ENCODE measurements around the gene HSPA8.
"Not testable (repeated sequence)": the region's sequence is repeated elsewhere in the genome, so short reads cannot be mapped to it uniquely, and the experiment has no call there.

HSPA8 gene

DNA sequence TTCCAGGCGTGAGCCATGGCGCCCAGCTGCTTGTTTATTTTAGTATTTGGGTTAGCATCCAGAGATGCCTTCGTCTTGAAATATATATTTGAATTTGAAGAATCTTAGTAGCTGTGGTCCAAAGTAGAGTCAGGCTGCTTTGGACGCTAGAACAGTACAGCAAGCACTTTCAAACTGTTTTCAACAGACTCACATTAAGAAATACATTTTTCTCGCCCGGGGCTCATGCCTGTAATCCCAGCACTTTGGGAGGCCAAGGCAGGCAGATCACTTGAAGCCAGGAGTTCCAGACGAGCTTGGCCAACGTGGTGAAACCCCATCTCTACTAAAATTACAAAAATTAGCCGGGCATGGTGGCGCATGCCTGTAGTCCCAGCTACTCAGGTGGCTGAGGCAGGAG is 27.0 kb upstream of the HSPA8 start:
- Histone ChIP-seq H3K4me1 (ENCODE audit: control insufficient read depth, insufficient read depth, low read length) (peaks cover 11% of the 10 kb centered on the region), H3K36me3 (ENCODE audit: control insufficient read depth, insufficient read depth, low read length, severe bottlenecking) (peaks cover 54% of the 10 kb centered on the region)
- H3K4me3 ChIP-seq (ENCODE audit: low read length); DNase-seq (ENCODE audit: low read depth); H3K27me3 ChIP-seq (replicated peaks; ENCODE audit: control insufficient read depth, insufficient read depth, low read length); H3K9ac ChIP-seq (ENCODE audit: low read length); H3K9me3 ChIP-seq (ENCODE audit: control insufficient read depth, low read length): not testable (repeated sequence)

DNA sequence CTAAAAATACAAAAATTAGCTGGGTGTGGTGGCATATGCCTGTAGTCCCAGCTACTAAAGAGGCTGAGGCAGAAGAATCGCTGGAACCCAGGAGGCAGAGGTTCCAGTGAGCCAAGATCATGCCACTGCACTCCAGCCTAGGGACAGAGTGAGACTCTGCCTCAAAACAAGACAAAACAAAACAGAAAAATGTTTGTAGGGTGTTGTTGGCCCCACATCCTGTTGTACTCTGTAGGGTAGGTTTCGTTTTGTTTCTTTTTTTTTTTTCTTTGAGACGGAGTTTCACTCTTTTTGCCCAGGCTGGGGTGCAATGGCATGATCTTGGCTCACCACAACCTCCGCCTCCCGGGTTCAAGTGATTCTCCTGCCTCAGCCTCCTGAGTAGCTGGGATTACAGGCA is 25.7 kb upstream of the HSPA8 start:
- not testable (repeated sequence) for DNase-seq (ENCODE audit: low read depth); H3K9me3 ChIP-seq (ENCODE audit: control insufficient read depth, low read length); H3K27me3 ChIP-seq (replicated peaks; ENCODE audit: control insufficient read depth, insufficient read depth, low read length); H3K9ac ChIP-seq (ENCODE audit: low read length); H3K4me3 ChIP-seq (ENCODE audit: low read length)
- Histone ChIP-seq H3K36me3 (ENCODE audit: control insufficient read depth, insufficient read depth, low read length, severe bottlenecking) (peaks cover 48% of the 10 kb centered on the region), H3K4me1 (ENCODE audit: control insufficient read depth, insufficient read depth, low read length) (peaks cover 23% of the 10 kb centered on the region)

DNA sequence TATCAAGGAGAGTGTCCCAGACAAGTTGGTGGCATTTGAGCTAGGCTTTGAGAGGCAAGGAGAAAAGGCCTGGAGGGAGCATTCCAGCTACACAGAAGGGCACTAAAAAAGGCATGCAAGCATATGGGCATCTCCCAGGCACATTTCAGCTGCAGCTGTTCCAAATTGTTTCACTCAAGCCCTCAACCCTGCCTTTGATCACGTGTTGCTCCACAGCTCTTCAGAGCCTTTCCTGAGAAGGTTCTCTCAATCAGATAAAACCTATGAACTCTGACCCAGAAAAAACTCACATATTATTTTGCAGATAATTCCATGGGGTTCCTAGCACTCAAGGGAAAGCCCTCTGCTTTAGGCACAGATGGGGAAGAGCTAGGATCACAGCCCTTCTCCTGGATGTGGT is 24.4 kb upstream of the HSPA8 start:
- H3K36me3 ChIP-seq (ENCODE audit: control insufficient read depth, insufficient read depth, low read length, severe bottlenecking): peaks cover 56% of the 10 kb centered on the region
- no peaks in the 10 kb centered on the region for H3K27me3 ChIP-seq (replicated peaks; ENCODE audit: control insufficient read depth, insufficient read depth, low read length)
- no peaks in the 10 kb centered on the region for H3K9me3 ChIP-seq (ENCODE audit: control insufficient read depth, low read length)
- H3K4me1 ChIP-seq (ENCODE audit: control insufficient read depth, insufficient read depth, low read length): peaks cover 23% of the 10 kb centered on the region
- no peak overlapping the region for H3K4me3 ChIP-seq (ENCODE audit: low read length)
- DNase-seq (ENCODE audit: low read depth): peak; percentile 28
- H3K9ac ChIP-seq (ENCODE audit: low read length): no peak overlapping the region

DNA sequence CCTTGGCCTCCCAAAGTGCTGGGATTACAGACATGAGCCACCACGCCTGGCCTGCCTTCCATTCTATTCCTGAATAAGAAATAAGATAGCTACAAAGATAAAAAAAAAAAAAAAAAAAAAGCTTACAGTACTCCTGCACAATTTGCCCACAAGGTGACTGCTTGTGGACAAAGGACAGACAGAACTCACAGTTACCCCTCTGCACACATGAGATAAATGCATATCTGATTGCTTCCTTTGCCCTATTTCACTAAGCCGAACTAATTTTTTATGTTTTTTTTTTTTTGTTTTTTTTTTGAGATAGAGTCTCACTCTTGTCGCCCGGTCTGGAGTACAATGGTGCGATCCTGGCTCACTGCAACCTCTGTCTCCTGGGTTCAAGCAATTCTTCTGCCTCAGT is 23.6 kb upstream of the HSPA8 start:
- DNase-seq (ENCODE audit: low read depth): no peak
- Histone ChIP-seq H3K9me3 (ENCODE audit: control insufficient read depth, low read length) (no peaks in the 10 kb centered on the region), H3K4me3 (ENCODE audit: low read length) (no peak overlapping the region), H3K27me3 (replicated peaks; ENCODE audit: control insufficient read depth, insufficient read depth, low read length) (no peaks in the 10 kb centered on the region), H3K9ac (ENCODE audit: low read length) (no peak overlapping the region), H3K36me3 (ENCODE audit: control insufficient read depth, insufficient read depth, low read length, severe bottlenecking) (peaks cover 61% of the 10 kb centered on the region), H3K4me1 (ENCODE audit: control insufficient read depth, insufficient read depth, low read length) (peaks cover 23% of the 10 kb centered on the region)

DNA sequence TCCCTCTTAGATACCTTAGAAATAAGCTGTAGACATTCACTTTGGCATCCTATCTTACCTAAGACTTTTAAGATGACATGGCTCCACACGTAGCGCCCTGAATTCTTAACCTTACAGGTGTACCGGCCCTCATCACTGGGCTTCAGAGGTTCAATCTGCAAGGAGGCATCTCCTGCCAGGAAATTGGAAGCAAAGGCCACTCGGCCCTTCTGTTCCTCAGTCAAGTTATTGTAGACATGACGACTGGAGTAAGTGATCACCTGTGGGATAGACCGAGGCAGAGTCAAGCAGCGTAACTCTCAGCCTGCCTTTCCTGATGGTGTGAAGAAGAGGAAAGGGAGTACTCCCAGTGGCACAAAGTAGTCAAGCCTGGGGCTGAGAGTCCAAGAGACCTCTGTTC is 22.5 kb upstream of the HSPA8 start:
- Histone ChIP-seq H3K27me3 (replicated peaks; ENCODE audit: control insufficient read depth, insufficient read depth, low read length) (no peaks in the 10 kb centered on the region), H3K4me1 (ENCODE audit: control insufficient read depth, insufficient read depth, low read length) (peaks cover 23% of the 10 kb centered on the region), H3K9ac (ENCODE audit: low read length) (no peak overlapping the region), H3K9me3 (ENCODE audit: control insufficient read depth, low read length) (no peaks in the 10 kb centered on the region), H3K36me3 (ENCODE audit: control insufficient read depth, insufficient read depth, low read length, severe bottlenecking) (peaks cover 72% of the 10 kb centered on the region), H3K4me3 (ENCODE audit: low read length) (no peak overlapping the region)
- DNase-seq (ENCODE audit: low read depth): no peak

DNA sequence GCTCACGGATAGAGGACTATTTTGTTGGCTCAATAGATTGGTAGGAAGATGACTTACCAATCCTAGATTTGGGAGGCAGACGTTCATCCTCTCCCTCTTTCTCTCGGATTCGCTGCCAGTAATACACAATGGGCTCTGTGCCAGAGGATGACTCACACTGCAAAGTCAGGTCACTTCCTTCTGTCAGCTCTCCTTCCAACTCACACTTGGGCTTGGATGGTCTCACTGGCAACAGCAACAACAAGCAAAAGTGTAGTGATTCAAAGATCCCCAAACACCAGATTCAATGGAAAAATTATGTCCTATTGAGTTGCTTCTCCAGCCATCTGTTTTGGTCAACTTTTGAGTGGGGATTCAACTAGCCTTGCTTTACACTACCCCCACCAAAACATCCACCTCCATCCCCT is 21.7 kb upstream of the HSPA8 start:
- Histone ChIP-seq H3K9me3 (ENCODE audit: control insufficient read depth, low read length) (no peaks in the 10 kb centered on the region), H3K4me3 (ENCODE audit: low read length) (no peak overlapping the region), H3K36me3 (ENCODE audit: control insufficient read depth, insufficient read depth, low read length, severe bottlenecking) (peaks cover 74% of the 10 kb centered on the region), H3K4me1 (ENCODE audit: control insufficient read depth, insufficient read depth, low read length) (peaks cover 23% of the 10 kb centered on the region), H3K9ac (ENCODE audit: low read length) (no peak overlapping the region), H3K27me3 (replicated peaks; ENCODE audit: control insufficient read depth, insufficient read depth, low read length) (no peaks in the 10 kb centered on the region)
- DNase-seq (ENCODE audit: low read depth): peak; percentile 88

DNA sequence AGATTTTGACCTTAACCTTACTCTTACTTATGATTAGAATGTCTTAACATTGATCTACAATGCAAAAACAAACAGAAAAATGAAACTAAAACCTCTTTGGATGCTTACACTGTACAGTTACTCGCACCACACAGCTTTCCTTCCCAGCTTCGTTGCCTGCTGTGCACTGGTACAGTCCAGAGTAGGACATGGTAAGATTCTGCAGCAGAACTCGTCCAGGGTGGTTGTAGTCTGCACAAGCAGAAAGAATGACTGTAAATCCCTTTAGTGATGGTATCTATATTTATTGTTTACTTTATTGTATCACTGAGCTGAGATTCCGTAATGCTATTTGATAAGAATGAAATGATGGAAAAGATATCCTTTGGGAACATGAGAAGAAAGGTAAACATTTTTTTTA is 21.0 kb upstream of the HSPA8 start:
- H3K27me3 ChIP-seq (replicated peaks; ENCODE audit: control insufficient read depth, insufficient read depth, low read length): no peaks in the 10 kb centered on the region
- H3K4me1 ChIP-seq (ENCODE audit: control insufficient read depth, insufficient read depth, low read length): peaks cover 23% of the 10 kb centered on the region
- DNase-seq (ENCODE audit: low read depth): no peak
- no peak overlapping the region for H3K4me3 ChIP-seq (ENCODE audit: low read length)
- H3K9ac ChIP-seq (ENCODE audit: low read length): no peak overlapping the region
- peaks cover 73% of the 10 kb centered on the region for H3K36me3 ChIP-seq (ENCODE audit: control insufficient read depth, insufficient read depth, low read length, severe bottlenecking)
- H3K9me3 ChIP-seq (ENCODE audit: control insufficient read depth, low read length): no peaks in the 10 kb centered on the region

DNA sequence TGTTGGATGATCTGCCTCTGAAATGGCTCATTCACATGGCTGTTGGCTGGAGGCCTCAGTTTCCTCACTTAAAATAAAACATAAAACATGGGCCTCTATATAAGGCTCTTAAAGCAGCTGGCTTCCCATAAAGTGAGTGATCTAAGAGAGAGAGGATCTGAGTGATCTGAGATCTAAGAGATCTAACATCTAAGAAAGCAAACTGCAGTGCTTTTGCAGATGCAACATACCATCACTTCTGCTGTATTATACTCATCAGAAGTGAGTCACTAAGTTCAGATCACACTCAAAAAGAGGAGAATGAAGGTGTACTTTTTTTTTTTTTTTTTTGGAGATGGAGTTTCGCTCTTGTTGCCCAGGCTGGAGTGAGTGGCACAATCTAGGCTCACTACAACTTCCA is 18.1 kb upstream of the HSPA8 start:
- Histone ChIP-seq H3K27me3 (replicated peaks; ENCODE audit: control insufficient read depth, insufficient read depth, low read length) (no peaks in the 10 kb centered on the region), H3K9ac (ENCODE audit: low read length) (no peak overlapping the region), H3K36me3 (ENCODE audit: control insufficient read depth, insufficient read depth, low read length, severe bottlenecking) (peaks cover 81% of the 10 kb centered on the region), H3K4me1 (ENCODE audit: control insufficient read depth, insufficient read depth, low read length) (peaks cover 18% of the 10 kb centered on the region), H3K9me3 (ENCODE audit: control insufficient read depth, low read length) (no peaks in the 10 kb centered on the region), H3K4me3 (ENCODE audit: low read length) (no peak overlapping the region)
- no peak for DNase-seq (ENCODE audit: low read depth)

DNA sequence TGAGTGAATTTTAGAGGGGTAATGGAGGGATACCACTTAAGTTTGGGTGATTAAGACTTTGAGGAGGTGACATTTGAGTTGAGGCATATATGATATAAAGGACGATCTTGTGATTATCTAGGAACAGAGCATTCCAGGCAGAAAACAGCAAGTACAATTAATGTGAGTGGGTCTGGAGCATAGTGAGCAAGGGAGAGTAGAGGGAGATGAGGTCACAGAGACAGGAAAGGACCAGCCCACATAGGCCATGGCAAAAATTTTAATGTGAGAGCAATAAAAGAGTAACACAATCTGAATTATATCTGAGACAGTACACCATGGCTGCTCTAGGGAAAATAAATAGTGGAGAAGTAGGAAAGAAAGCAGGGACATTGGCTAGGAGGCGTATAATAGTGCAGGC is 14.5 kb upstream of the HSPA8 start:
- Histone ChIP-seq H3K36me3 (ENCODE audit: control insufficient read depth, insufficient read depth, low read length, severe bottlenecking) (peaks cover 89% of the 10 kb centered on the region), H3K4me1 (ENCODE audit: control insufficient read depth, insufficient read depth, low read length) (peaks cover 4% of the 10 kb centered on the region), H3K27me3 (replicated peaks; ENCODE audit: control insufficient read depth, insufficient read depth, low read length) (no peaks in the 10 kb centered on the region), H3K9ac (ENCODE audit: low read length) (no peak overlapping the region), H3K9me3 (ENCODE audit: control insufficient read depth, low read length) (no peaks in the 10 kb centered on the region), H3K4me3 (ENCODE audit: low read length) (no peak overlapping the region)
- no peak for DNase-seq (ENCODE audit: low read depth)

DNA sequence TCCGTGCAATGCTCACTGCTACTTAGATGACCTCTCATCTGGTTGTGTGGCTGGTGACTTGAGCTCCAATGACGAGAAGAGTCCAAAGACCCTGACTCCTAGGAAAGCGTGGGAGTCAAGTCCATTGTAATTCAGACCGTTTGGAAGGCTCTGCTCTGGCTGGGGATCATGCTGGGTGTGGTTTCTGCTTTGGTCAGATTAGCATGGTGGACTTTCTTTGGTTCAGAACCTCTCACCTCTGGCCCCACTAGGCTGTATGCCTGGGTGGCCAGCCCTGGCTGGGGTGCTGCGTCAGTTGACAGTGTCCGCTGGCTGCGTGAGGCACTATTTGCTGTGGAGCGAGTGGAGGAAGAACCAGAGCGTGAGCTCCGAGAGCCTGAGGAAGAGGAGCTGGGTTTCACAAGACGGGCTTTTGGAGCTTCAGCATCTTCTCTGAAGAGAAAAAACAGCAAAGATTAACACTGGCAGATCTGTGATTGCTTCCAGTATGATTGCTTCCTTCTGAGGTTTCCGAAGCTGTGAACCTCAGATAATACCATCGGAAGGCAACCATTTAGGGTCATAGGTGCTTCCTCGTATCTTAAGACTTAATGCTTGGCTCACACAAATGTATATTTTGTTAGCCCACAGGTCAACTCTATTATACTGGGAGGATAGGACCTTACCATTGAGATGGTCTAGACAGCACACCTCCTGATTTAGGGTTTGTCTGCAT is 11.6 kb upstream of the HSPA8 start:
- H3K4me1 ChIP-seq (ENCODE audit: control insufficient read depth, insufficient read depth, low read length): peaks cover 14% of the 10 kb centered on the region
- H3K9me3 ChIP-seq (ENCODE audit: control insufficient read depth, low read length): no peaks in the 10 kb centered on the region
- peaks cover 86% of the 10 kb centered on the region for H3K36me3 ChIP-seq (ENCODE audit: control insufficient read depth, insufficient read depth, low read length, severe bottlenecking)
- H3K4me3 ChIP-seq (ENCODE audit: low read length): no peak overlapping the region
- no peak overlapping the region for H3K9ac ChIP-seq (ENCODE audit: low read length)
- no peak for DNase-seq (ENCODE audit: low read depth)
- H3K27me3 ChIP-seq (replicated peaks; ENCODE audit: control insufficient read depth, insufficient read depth, low read length): no peaks in the 10 kb centered on the region

DNA sequence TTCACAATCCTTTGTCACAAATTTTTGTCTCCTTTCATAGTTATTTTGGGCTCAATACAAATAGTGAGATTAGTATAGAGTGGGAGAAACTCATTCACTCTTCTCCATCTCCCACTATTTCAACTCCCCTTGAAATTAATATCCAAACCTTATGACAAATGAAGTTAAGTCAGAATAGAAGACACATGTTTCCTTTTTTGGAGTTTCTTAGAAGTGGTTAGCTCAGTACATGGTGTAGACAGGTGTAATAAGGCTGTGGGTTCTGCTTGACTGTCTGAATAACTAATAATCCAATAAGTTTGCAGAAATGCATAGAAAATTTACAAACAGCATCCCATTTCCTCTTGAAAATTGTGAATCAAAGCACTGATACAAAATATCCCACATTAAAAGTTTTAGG is 10.8 kb upstream of the HSPA8 start:
- H3K9me3 ChIP-seq (ENCODE audit: control insufficient read depth, low read length): no peaks in the 10 kb centered on the region
- peaks cover 14% of the 10 kb centered on the region for H3K4me1 ChIP-seq (ENCODE audit: control insufficient read depth, insufficient read depth, low read length)
- no peaks in the 10 kb centered on the region for H3K27me3 ChIP-seq (replicated peaks; ENCODE audit: control insufficient read depth, insufficient read depth, low read length)

DNA sequence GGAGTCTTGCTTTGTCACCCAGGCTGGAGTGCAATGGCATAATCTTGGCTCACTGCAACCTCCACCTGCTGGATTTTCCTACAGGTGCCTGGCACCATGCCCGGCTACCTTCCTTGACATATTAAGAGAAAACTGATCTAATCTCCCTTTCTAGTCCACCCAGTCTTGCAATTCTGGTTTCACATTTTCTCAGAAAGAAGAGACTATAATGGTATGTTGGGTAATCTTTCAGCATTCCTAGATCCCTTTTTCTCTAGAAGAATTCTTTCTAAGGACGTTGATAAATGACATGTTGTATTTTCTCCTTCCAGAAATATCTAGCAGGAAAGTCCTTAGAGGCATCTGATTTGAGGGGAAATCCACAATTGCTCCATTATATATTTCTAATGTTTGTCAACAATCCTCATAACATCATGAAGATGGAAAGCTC is 10.4 kb upstream of the HSPA8 start:
- Histone ChIP-seq H3K9ac (ENCODE audit: low read length) (no peak overlapping the region), H3K9me3 (ENCODE audit: control insufficient read depth, low read length) (no peaks in the 10 kb centered on the region), H3K27me3 (replicated peaks; ENCODE audit: control insufficient read depth, insufficient read depth, low read length) (no peaks in the 10 kb centered on the region), H3K4me1 (ENCODE audit: control insufficient read depth, insufficient read depth, low read length) (peaks cover 14% of the 10 kb centered on the region), H3K36me3 (ENCODE audit: control insufficient read depth, insufficient read depth, low read length, severe bottlenecking) (peaks cover 78% of the 10 kb centered on the region), H3K4me3 (ENCODE audit: low read length) (no peak overlapping the region)
- DNase-seq (ENCODE audit: low read depth): no peak

More for the DNA sequence above, 10.8 kb upstream of the HSPA8 start:
- Histone ChIP-seq H3K36me3 (ENCODE audit: control insufficient read depth, insufficient read depth, low read length, severe bottlenecking) (peaks cover 82% of the 10 kb centered on the region), H3K9ac (ENCODE audit: low read length) (no peak overlapping the region), H3K4me3 (ENCODE audit: low read length) (no peak overlapping the region)
- DNase-seq (ENCODE audit: low read depth): no peak

Data from adipocyte (in vitro differentiated cells).